OCI-LY3 (cell line): ENCODE measurements around the gene ARHGAP4.

ENCODE experiments used
- H2AFZ ChIP-seq: fragments of 200-600, 300-600 bp; shearing (Covaris generic); 2 replicates; pipeline ENCODE4 v1.6.0; 2014; ENCODE audit warnings: antibody characterized with exemption, low read depth, low read length
- H3K27ac ChIP-seq: fragments of 200-600, 300-600 bp; sonication (generic); 2 replicates; pipeline ENCODE4 v1.5.1; 2014; ENCODE audit warnings: mild to moderate bottlenecking, low read length, moderate library complexity, mixed read lengths
- H3K27me3 ChIP-seq: fragments of 200-600, 300-600 bp; sonication (generic); 2 replicates; pipeline ENCODE4 v1.6.1; 2014; ENCODE audit warnings: low read depth, low read length, mixed read lengths
- H3K36me3 ChIP-seq: fragments of 200-600, 300-600 bp; sonication (generic); replicated peaks from 2 replicates; pipeline ENCODE3; 2014; ENCODE audit warnings: low read depth, low read length, mixed read lengths
- H3K4me1 ChIP-seq: fragments of 300-600, 200-600 bp; sonication (generic); 2 replicates; pipeline ENCODE4 v1.6.1; 2014; ENCODE audit warnings: low read length, mixed read lengths
- H3K4me2 ChIP-seq: fragments of 200-600, 300-600 bp; sonication (generic); 2 replicates; pipeline ENCODE4 v1.6.1; 2014; ENCODE audit warnings: low read length, mixed read lengths
- H3K4me3 ChIP-seq: fragments of 300-600, 200-600 bp; sonication (generic); 2 replicates; pipeline ENCODE4 v1.5.1; 2014; ENCODE audit warnings: antibody characterized with exemption, mild to moderate bottlenecking, low read length, moderate library complexity
- H3K79me2 ChIP-seq: fragments of 300-600, 200-600 bp; shearing (Covaris generic); 2 replicates; pipeline ENCODE4 v1.6.1; 2014; ENCODE audit warnings: mild to moderate bottlenecking, low read length, mixed read lengths
- H3K9ac ChIP-seq: fragments of 300-600, 200-600 bp; shearing (Covaris generic); 2 replicates; pipeline ENCODE4 v1.6.0; 2014; ENCODE audit warnings: mild to moderate bottlenecking, low read length, moderate library complexity
- H3K9me3 ChIP-seq: fragments of 200-600, 300-600 bp; shearing (Covaris generic); 2 replicates; pipeline ENCODE4 v1.6.1; 2014; ENCODE audit warnings: low read length, mixed read lengths; ENCODE audit not compliant: insufficient read depth
- H4K20me1 ChIP-seq: fragments of 200-600, 300-600 bp; sonication (generic); 2 replicates; pipeline ENCODE4 v1.6.1; 2016; ENCODE audit warnings: low read length, mixed read lengths; ENCODE audit not compliant: insufficient read depth
- CTCF ChIP-seq: fragments of 200-600, 300-600 bp; sonication (generic); IDR thresholded peaks from 2 replicates; pipeline ENCODE4 v1.5.1; 2014; ENCODE audit warnings: antibody characterized with exemption, low read length, low read depth
- EZH2phosphoT487 ChIP-seq: fragments of 200-600 bp; shearing (Covaris generic); IDR thresholded peaks from 2 replicates; pipeline ENCODE4 v1.6.1; 2018; ENCODE audit warnings: antibody characterized with exemption, mixed run types, low read depth

Gene ARHGAP4

GRCh38 chrX:153971124-153971449, 45.0 kb upstream of the ARHGAP4 start:
- peaks cover 39% of the 10 kb centered on the region for H4K20me1 ChIP-seq
- peaks cover 23% of the 10 kb centered on the region for H3K36me3 ChIP-seq
- H3K79me2 ChIP-seq = peaks cover 69% of the 10 kb centered on the region
- no peak for TF ChIP-seq EZH2phosphoT487
- TF ChIP-seq CTCF = no peak
- H3K4me3 ChIP-seq = peak overlapping the region; percentile 97
- peaks cover 39% of the 10 kb centered on the region for H3K4me1 ChIP-seq
- peak overlapping the region; percentile 98 for H3K27ac ChIP-seq
- peak overlapping the region; percentile 98 for H3K4me2 ChIP-seq
- H3K9me3 ChIP-seq = no peaks in the 10 kb centered on the region
- no peak overlapping the region for H2AFZ ChIP-seq
- peak overlapping the region; percentile 100 for H3K9ac ChIP-seq
- H3K27me3 ChIP-seq = no peaks in the 10 kb centered on the region

- no peaks in the 10 kb centered on the region for H3K27me3 ChIP-seq
- H3K4me3 ChIP-seq = peak overlapping the region; percentile 97
- H3K27ac ChIP-seq = peak overlapping the region; percentile 98
- H3K4me2 ChIP-seq = peak overlapping the region; percentile 98
- TF ChIP-seq CTCF (no peak), EZH2phosphoT487 (no peak)
- peak overlapping the region; percentile 100 for H3K9ac ChIP-seq
- H3K36me3 ChIP-seq = peaks cover 23% of the 10 kb centered on the region
- peaks cover 75% of the 10 kb centered on the region for H3K79me2 ChIP-seq
- H3K9me3 ChIP-seq = no peaks in the 10 kb centered on the region
- no peak overlapping the region for H2AFZ ChIP-seq
- H3K4me1 ChIP-seq = peaks cover 39% of the 10 kb centered on the region
- H4K20me1 ChIP-seq = peaks cover 44% of the 10 kb centered on the region
Measured at GRCh38 chrX:153970357-153971123, 44.5 kb upstream of the ARHGAP4 start.

DNA sequence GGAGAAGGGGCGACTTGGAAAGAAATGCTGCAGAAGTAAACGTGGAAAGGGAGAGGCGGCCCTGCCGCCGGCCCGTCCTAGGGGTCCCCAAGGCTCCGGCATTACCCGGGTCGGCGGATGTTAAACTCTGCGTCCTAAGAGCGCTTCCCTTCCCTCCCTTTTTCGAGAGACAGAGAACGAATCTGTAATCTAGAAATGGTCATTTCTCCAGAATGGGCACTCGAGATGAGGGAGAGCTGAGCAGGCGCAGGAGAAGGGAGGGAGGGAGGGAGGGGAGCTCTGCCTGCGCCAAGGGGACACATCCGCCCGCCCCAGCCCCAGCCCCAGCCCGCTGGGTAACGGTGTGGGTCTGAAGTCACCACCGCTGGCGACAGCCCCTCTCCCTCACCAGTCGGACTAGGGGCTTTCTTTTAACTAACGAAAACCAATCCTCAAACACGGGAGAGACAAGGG, 43.9 kb upstream of the ARHGAP4 start:
- TF ChIP-seq CTCF (no peak), EZH2phosphoT487 (no peak)
- Histone ChIP-seq H3K9me3 (no peaks in the 10 kb centered on the region), H2AFZ (no peak overlapping the region), H3K27ac (peak overlapping the region; percentile 98), H3K79me2 (peaks cover 81% of the 10 kb centered on the region), H3K4me3 (peak overlapping the region; percentile 97), H3K27me3 (no peaks in the 10 kb centered on the region), H3K4me1 (peaks cover 39% of the 10 kb centered on the region), H3K9ac (peak overlapping the region; percentile 100), H4K20me1 (peaks cover 49% of the 10 kb centered on the region), H3K36me3 (peaks cover 23% of the 10 kb centered on the region), H3K4me2 (peak overlapping the region; percentile 98)

- H3K27me3 ChIP-seq = no peaks in the 10 kb centered on the region
- no peak overlapping the region for H2AFZ ChIP-seq
- H4K20me1 ChIP-seq = peaks cover 55% of the 10 kb centered on the region
- TF ChIP-seq CTCF (no peak), EZH2phosphoT487 (no peak)
- H3K9me3 ChIP-seq = no peaks in the 10 kb centered on the region
- peaks cover 38% of the 10 kb centered on the region for H3K4me1 ChIP-seq
- H3K9ac ChIP-seq = peak overlapping the region; percentile 100
- H3K36me3 ChIP-seq = peaks cover 23% of the 10 kb centered on the region
- H3K27ac ChIP-seq = peak overlapping the region; percentile 98
- H3K4me3 ChIP-seq = peak overlapping the region; percentile 97
- H3K4me2 ChIP-seq = peak overlapping the region; percentile 98
- peaks cover 86% of the 10 kb centered on the region for H3K79me2 ChIP-seq
Measured at GRCh38 chrX:153969125-153969903, 43.2 kb upstream of the ARHGAP4 start.
